NCI-H146 treated with DMSO at 0.1 percent for 48 hours (cell line): Measurements from ENCODE around the gene DISC1.

Experiments
- DNase-seq: peaks from one replicate; lab custom pipeline; 2025; ENCODE audit not compliant: unreplicated experiment; lab: John Stamatoyannopoulos, UW

DISC1 gene

DNA sequence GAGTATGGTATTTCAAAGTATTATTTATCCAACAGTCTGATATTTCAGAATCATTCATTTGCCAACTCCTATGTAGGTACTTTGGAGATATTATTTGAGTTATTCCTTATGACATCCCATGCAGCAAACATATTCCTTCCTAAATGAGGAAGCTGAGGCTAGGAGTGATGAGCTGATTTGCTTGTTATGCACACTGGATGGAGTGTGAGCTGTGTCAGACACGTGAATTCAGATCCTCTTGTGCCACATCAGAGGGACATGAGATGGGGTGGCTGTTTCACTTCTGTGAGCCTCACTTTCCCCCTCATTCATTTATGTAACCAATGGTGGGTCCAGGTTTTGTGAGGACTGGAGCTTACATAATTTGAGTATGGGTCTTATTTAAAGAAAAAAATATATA is 215.9 kb downstream of the DISC1 start:
- DNase-seq = no peak

- DNase-seq = no peak
Observed at GRCh38 chr1:231844986-231845502, 218.5 kb downstream of the DISC1 start.

GRCh38 chr1:231847612-231848397 is 221.2 kb downstream of the DISC1 start:
- DNase-seq = no peak

- DNase-seq = no peak
Observed at GRCh38 chr1:231849981-231850380, 223.4 kb downstream of the DISC1 start.

DNA sequence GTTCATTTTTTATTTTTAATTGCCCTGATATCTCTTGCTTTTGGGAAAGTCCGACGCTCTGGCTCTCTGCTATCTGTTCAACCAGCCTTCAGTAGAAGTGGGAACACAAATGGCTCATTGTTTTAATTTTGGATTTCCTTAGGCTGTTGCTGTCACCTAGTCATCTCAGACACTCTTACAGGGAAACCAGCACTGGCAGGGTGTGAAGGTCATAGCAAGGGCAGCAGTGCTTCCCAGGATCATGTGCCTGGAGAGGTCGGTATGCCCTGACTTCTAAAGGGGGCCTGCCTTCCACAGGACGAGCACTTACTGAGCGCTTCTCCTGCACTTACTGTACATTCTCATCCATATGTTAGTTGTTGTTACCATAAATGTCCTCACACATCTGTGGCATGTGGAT is 224.2 kb downstream of the DISC1 start:
- DNase-seq = no peak

- no peak for DNase-seq
Observed at GRCh38 chr1:231853588-231854207, 227.1 kb downstream of the DISC1 start.

DNA sequence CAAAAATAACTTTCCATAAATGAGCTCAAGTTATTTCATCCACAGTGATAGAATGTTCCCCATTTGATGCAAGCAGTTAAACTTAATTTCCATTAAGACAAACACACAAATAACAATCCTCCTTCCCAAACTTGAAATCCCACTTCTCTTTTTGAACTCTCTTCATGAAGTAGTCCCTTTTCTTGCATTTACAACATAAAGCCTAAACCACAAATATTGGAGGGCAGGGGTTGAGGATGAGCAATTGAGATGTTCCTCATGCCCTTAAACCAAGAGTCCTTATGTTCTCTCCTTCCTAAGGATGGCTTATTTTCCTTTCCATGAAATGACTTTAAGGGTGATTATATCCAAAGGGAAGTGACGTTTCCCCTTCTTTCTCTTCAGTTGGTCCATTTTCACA is 228.8 kb downstream of the DISC1 start:
- DNase-seq = no peak

- no peak for DNase-seq
Observed at GRCh38 chr1:231855926-231856325, 229.3 kb downstream of the DISC1 start.

DNA sequence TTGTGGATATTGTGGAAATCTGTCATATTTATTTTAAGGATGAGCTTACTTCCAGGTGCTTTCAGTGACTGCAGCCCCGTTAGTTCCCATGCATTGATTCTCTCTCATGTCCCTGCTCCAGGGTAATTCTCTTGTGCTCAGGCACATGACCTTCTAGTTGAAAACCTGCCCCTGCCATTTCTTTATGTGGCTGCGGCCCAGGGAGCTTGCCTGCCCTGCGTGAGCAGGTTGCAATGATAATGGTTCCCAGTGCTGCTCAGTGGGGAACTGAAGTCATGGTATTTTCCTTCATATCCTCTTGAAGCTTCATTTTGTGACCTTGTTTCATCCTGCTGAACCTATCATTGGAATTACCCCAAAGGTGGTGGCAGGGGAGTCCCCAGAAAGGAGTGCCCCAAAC is 229.8 kb downstream of the DISC1 start:
- DNase-seq = no peak

GRCh38 chr1:231856894-231857293 is 230.3 kb downstream of the DISC1 start:
- no peak for DNase-seq

GRCh38 chr1:231857609-231858135 is 231.1 kb downstream of the DISC1 start:
- no peak for DNase-seq

DNA sequence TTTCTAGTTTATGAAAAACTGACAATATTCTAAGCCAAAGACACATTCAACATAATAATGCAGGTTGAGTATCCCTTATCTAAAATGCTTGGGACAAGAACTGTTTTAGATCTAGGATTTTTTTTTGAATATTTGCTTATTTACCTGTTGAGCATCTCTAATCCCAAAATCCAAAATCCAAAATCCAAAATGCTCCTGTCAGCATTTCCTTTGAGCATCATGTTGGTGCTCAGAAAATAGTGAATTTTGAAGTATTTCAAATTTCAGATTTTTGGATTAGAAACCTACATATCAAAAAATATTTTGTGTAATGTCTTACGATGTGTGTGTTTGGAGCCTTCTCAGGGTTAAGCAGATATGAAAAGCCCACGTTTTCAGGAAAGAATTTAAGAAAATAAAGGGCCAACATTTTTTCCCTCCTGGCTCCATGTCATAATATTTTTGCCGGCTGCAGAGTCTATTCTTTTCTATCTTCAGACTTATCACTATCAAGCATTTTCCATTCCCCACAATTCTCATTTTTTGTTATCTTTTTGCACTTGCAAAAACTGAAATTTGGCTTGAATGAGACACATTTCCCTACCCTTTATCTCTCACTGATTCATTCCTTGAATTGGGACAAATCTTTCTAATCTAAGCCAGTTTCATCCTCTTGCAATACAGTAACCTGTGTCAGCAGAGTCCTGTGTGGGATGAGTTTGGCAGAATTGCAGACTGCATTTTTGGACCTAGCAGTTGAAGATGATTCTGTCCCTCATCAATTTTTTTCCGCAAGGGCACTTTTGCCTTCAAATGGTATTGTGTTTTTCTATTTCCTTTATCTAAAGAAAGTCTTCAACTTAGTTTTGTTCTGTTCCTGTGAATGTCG is 233.9 kb downstream of the DISC1 start:
- no peak for DNase-seq

- no peak for DNase-seq
Observed at GRCh38 chr1:231861541-231862481, 235.2 kb downstream of the DISC1 start.

GRCh38 chr1:231862611-231863010 is 236.0 kb downstream of the DISC1 start:
- DNase-seq = no peak

DNA sequence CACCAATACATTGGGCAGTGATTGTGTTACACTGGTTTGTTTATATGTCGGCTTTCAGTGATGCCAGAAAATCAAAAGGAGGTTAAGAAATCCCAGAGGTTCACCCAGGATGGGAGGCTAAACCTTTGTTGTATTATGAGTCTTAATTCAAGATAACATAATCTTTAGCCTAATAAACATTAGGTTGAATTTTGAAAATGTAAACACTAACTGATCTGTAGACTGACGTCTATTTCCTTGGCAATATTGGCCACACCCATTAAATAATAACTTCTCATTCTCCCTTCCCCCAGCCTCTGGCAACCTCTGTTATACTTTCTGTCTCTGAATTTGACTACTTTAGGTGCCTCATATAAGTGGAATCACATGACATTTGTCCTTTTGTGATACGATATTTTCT is 238.7 kb downstream of the DISC1 start:
- no peak for DNase-seq

DNA sequence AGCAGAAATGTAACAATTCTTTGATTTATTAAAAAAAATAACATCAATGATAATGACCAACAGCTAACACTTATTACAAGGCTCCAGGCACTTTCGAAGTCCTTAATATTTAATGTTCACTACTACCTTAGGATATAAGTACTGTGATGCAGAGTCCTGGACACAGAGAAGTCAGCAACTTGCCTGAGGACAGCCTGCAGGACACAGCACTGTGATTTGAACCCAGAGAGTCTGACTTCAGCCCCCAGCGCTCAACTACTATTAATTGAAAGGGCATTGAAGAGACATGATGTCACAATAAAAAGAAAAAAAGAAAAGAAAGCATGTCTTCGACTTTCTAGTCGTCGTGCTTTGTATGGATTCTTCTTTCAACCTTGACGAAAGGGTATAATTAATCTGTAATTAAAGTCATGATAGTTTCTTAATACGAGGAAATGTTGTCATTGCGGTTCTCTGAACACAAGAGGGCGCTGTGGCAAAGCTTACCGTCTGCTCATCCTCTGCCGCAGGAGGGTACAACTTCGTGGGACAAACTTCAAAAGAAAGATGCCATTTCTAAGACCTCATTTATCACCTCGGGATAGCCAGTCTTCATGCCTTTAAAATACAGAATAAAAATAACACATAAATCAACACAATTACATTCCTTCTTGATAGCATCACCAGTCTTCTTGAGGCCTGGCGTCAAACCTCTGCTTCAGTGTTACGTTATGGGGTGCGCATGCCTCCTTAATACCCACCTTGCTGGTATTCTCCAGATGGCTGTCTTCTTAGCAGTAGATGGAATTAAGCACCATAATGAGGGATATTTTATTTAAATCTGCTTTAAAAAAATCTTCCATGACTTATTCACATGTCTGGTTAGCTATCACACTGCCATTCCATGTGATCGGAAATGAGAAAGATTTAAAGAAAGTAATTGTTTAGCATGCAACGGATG is 240.1 kb downstream of the DISC1 start:
- DNase-seq = peak; percentile 48

- DNase-seq = no peak
Observed at GRCh38 chr1:231867607-231868006, 241.0 kb downstream of the DISC1 start.

- DNase-seq = no peak
Observed at GRCh38 chr1:231869364-231869763, 242.8 kb downstream of the DISC1 start.

GRCh38 chr1:231871471-231871870 is 244.9 kb downstream of the DISC1 start:
- DNase-seq = no peak
